Endodermal cell (in vitro differentiated cells): Measurements from ENCODE around the gene TCEAL5. TPM values are rescaled to one million over a fixed set of nuclear protein-coding genes. Genes with fewer than 3 reads are reported as not detected.

Source experiments
- DNase-seq: peaks from one replicate; pipeline ENCODE4 v3.0.0-alpha.2; 2017
- H3K27ac ChIP-seq: 2 replicates; pipeline ENCODE4 v1.5.1; 2013; ENCODE audit warnings: mild to moderate bottlenecking, low read depth, low read length, moderate library complexity
- H3K27me3 ChIP-seq: 2 replicates; pipeline ENCODE4 v1.6.1; 2013; ENCODE audit warnings: mild to moderate bottlenecking, low read length, moderate library complexity; ENCODE audit not compliant: insufficient read depth, control insufficient read depth, poor library complexity, severe bottlenecking
- H3K36me3 ChIP-seq: 2 replicates; pipeline ENCODE4 v1.7.0; 2013; ENCODE audit warnings: mild to moderate bottlenecking, low read length, moderate library complexity; ENCODE audit not compliant: control insufficient read depth, insufficient read depth
- H3K4me1 ChIP-seq: one replicate; pipeline ENCODE4 v1.7.0; 2013; ENCODE audit warnings: low read length; ENCODE audit not compliant: control insufficient read depth, insufficient read depth
- H3K4me3 ChIP-seq: 2 replicates; pipeline ENCODE4 v1.5.1; 2013; ENCODE audit warnings: mild to moderate bottlenecking, low read length, moderate library complexity
- H3K9ac ChIP-seq: 2 replicates; pipeline ENCODE4 v1.6.1; 2013; ENCODE audit warnings: mild to moderate bottlenecking, low read length, moderate library complexity; ENCODE audit not compliant: poor library complexity, severe bottlenecking; ENCODE audit errors: extremely low read depth
- H3K9me3 ChIP-seq: 2 replicates; pipeline ENCODE4 v1.6.1; 2013; ENCODE audit warnings: mild to moderate bottlenecking, low read length, moderate library complexity; ENCODE audit not compliant: control insufficient read depth
- H3K27ac Mint-ChIP-seq: 2 replicates; pipeline ENCODE4 v1.8.0; 2020; ENCODE audit warnings: mixed read lengths
- H3K27me3 Mint-ChIP-seq: 2 replicates; pipeline ENCODE4 v1.8.0; 2021; ENCODE audit warnings: mild to moderate bottlenecking, mixed read lengths; ENCODE audit not compliant: insufficient read depth
- H3K36me3 Mint-ChIP-seq: 2 replicates; pipeline ENCODE4 v1.8.0; 2020; ENCODE audit warnings: low read depth, mixed read lengths
- H3K4me1 Mint-ChIP-seq: 2 replicates; pipeline ENCODE4 v1.8.0; 2020; ENCODE audit warnings: mixed read lengths
- H3K4me3 Mint-ChIP-seq: 2 replicates; pipeline ENCODE4 v1.8.0; 2020; ENCODE audit warnings: mild to moderate bottlenecking, moderate library complexity, mixed read lengths
- H3K9me3 Mint-ChIP-seq: 2 replicates; pipeline ENCODE4 v1.8.0; 2020; ENCODE audit warnings: mild to moderate bottlenecking, mixed read lengths
- CTCF ChIP-seq: fragments of 200-600 bp; sonication (generic); conservative IDR thresholded peaks from 2 replicates; pipeline ENCODE4 v1.5.0; 2021; ENCODE audit warnings: antibody characterized with exemption, mild to moderate bottlenecking
- WGBS, 2 experiments: methylation state at CpG; one replicate each; pipeline versions ENCODE4 v1.1.5 to v1.1.7; 2013; ENCODE audit warnings: missing lambda C conversion rate in 2 of 2, mixed read lengths in 1 of 2; ENCODE audit not compliant: insufficient coverage in 1 of 2, insufficient read length in 1 of 2; 5-methylcytosine and 5-hydroxymethylcytosine counted together
- long read RNA-seq, 4 experiments: library from polyadenylated mRNA in 2 of 4; library from RNA in 1 of 4; library from capped mRNA in 1 of 4; stranded (forward) in 3 of 4; unstranded in 1 of 4; transcript quantifications; one replicate each; pipeline ENCODE4 v2.0.0, GENCODE V29; 2020 to 2021; ENCODE audit warnings: inconsistent platforms in 1 of 4
- polyA plus RNA-seq, 2 experiments: library from polyadenylated mRNA; stranded (reverse); fragments of 50-300 nt; gene quantifications; one replicate each; pipeline ENCODE4 v1.2.3, GENCODE V29; 2013
- total RNA-seq, 2 donors: library from RNA; stranded (reverse); fragmentation: NEBNext Ultra II Directional in 1 of 2; extraction: Animal tissue kit (Norgen Biotek cat#: 25700) in 1 of 2; gene quantifications; 2 replicates in 1 of 2; 3 replicates in 1 of 2; pipeline ENCODE4 v1.2.1, GENCODE V29; 2021

The TCEAL5 gene, protein sequence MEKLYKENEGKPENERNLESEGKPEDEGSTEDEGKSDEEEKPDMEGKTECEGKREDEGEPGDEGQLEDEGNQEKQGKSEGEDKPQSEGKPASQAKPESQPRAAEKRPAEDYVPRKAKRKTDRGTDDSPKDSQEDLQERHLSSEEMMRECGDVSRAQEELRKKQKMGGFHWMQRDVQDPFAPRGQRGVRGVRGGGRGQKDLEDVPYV
- 1 to 10 TPM in 1 of 2 donors, under 1 TPM in 1; 0.22 to 4.4 TPM for total RNA-seq
- not detected for polyA plus RNA-seq (2013, experiment 1 of 2)
- not detected for polyA plus RNA-seq (2013, experiment 2 of 2)
- long read RNA-seq, experiment 1, partial matches to known transcripts, result 2 of 2 reads
- long read RNA-seq, experiment 1, other reads (novel, unspliced or antisense), result 0 of 2 reads
- long read RNA-seq, experiment 2, transcript TCEAL5-201 (3 exons, 1,168 nt), result major isoform, 7 of 9 reads
- long read RNA-seq, experiment 2, partial matches to known transcripts, result 1 of 9 reads
- long read RNA-seq, experiment 2, other reads (novel, unspliced or antisense), result 1 of 9 reads
- long read RNA-seq, experiment 3, result 0 reads
- long read RNA-seq, experiment 4, transcript TCEAL5-201 (3 exons, 1,168 nt), result major isoform, 25 of 32 reads
- long read RNA-seq, experiment 4, partial matches to known transcripts, result 2 of 32 reads
- long read RNA-seq, experiment 4, other reads (novel, unspliced or antisense), result 5 of 32 reads

GRCh38 chrX:103276581-103277002 is at the start of gene TCEAL5:
Gene TCEAL5 (minus strand): TSS chrX:103276750. CDS start chrX:103274563, 2,187 bp downstream.
- peaks cover 37% of the 10 kb centered on the region for H3K27me3 Mint-ChIP-seq
- Histone ChIP-seq H3K9ac (no peak within 1 kb of the TSS), H3K36me3 (no peaks in the 10 kb centered on the region), H3K27ac (no peak within 1 kb of the TSS), H3K27me3 (no peaks in the 10 kb centered on the region), H3K9me3 (no peaks in the 10 kb centered on the region), H3K4me1 (no peaks in the 10 kb centered on the region), H3K4me3 (no peak within 1 kb of the TSS)
- peaks cover 15% of the 10 kb centered on the region for H3K9me3 Mint-ChIP-seq
- DNase-seq, result no peak
- no peak within 1 kb of the TSS for H3K27ac Mint-ChIP-seq
- no peaks in the 10 kb centered on the region for H3K36me3 Mint-ChIP-seq
- TF ChIP-seq CTCF, result no peak
- 83% methylated on average over 16 of the region's 17 CpGs; no CpG with 5 or more reads in 1 of the 2 experiments for WGBS, 2 experiments
- peak within 1 kb of the TSS; percentile 33 for H3K4me3 Mint-ChIP-seq
- H3K4me1 Mint-ChIP-seq, result no peaks in the 10 kb centered on the region

- TF ChIP-seq CTCF, result no peak
- Histone ChIP-seq H3K4me1 (no peaks in the 10 kb centered on the region), H3K27ac (no peak overlapping the region), H3K4me3 (peak overlapping the region; percentile 75), H3K9me3 (no peaks in the 10 kb centered on the region), H3K36me3 (no peaks in the 10 kb centered on the region), H3K27me3 (no peaks in the 10 kb centered on the region), H3K9ac (no peak overlapping the region)
- WGBS, 2 experiments, result 92% methylated on average over 2 of the region's 3 CpGs; no CpG with 5 or more reads in 1 of the 2 experiments
- Mint-ChIP-seq H3K36me3 (no peaks in the 10 kb centered on the region), H3K4me3 (peak overlapping the region; percentile 63), H3K27ac (no peak overlapping the region), H3K27me3 (peaks cover 4% of the 10 kb centered on the region), H3K4me1 (peaks cover 3% of the 10 kb centered on the region), H3K9me3 (peaks cover 7% of the 10 kb centered on the region)
- DNase-seq, result no peak
These were observed 34.8 kb upstream of the TCEAL5 start for GRCh38 chrX:103311399-103311780.

DNA sequence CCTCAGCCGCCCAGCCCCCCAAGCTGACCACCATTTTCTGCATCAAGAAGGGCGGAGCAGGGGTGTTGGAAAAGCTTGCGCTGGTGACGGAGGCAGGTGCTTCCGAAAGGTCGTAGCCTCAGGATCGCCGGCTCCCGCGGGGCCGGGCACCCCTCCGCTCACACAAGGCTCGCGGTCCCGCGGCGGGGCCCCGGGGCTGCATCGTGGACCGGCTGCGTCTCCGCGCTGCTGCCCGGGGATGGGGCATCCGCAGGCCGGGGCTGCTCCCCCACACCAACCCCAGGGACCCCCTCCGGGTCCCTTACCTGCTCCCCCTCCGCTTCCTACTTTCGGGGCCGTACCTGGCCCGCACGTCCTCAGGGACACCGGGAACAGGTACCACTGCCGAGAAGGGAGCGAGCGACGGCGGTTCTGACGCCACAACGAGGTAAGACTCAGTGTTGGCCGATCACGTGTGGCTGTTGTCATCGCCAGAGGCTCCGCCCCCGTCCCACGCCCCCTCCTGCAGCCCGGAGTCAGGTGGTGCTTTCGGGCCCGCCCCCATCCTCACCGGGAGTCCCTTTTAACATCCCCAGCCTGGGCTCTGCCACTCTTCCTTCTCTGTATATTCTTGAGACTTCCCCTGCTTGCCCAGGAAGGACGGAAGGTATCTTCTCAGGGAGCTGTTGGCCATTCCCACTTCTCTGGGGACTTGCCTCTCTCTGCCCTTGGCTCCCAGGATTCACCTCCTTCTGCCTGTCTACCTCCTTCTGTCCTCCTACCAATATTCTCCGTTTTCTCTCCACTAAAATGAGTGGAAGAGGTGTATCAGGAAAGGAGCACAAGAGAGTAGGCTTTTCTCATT is 34.2 kb upstream of the TCEAL5 start, which contains the start of gene BEX2:
Gene BEX2, minus strand, starts transcription at position 436 of the 844 bp plus-strand sequence. CDS start 1,014 bp downstream, outside the sequence.
- peak; percentile 98 for DNase-seq
- peaks cover 7% of the 10 kb centered on the region for H3K9me3 Mint-ChIP-seq
- peak within 1 kb of the TSS; percentile 57 for H3K9ac ChIP-seq
- TF ChIP-seq CTCF, result no peak
- no peaks in the 10 kb centered on the region for H3K36me3 ChIP-seq
- no peaks in the 10 kb centered on the region for H3K27me3 ChIP-seq
- H3K4me3 ChIP-seq, result peak within 1 kb of the TSS; percentile 75
- no peaks in the 10 kb centered on the region for H3K36me3 Mint-ChIP-seq
- H3K27me3 Mint-ChIP-seq, result peaks cover 7% of the 10 kb centered on the region
- peak within 1 kb of the TSS; percentile 81 for H3K27ac Mint-ChIP-seq
- 0% methylated on average over 2 to 51 of the region's 52 CpGs for WGBS, 2 experiments
- no peaks in the 10 kb centered on the region for H3K4me1 ChIP-seq
- no peaks in the 10 kb centered on the region for H3K9me3 ChIP-seq
- H3K4me1 Mint-ChIP-seq, result peaks cover 3% of the 10 kb centered on the region
- H3K4me3 Mint-ChIP-seq, result peak within 1 kb of the TSS; percentile 63
- no peak within 1 kb of the TSS for H3K27ac ChIP-seq
